GM21723 (cell line): ENCODE results near the gene SLC35B3.
"Not testable (repeated sequence)": the region's sequence is repeated elsewhere in the genome, so short reads cannot be mapped to it uniquely, and the experiment has no call there.

Experiments
- ATAC-seq: cut with Tn5 transposase; IDR thresholded peaks from one replicate; pipeline ENCODE4 v1.9.1; 2021; ENCODE audit warnings: mild to moderate bottlenecking, moderate library complexity; ENCODE audit not compliant: unreplicated experiment

Gene SLC35B3

DNA sequence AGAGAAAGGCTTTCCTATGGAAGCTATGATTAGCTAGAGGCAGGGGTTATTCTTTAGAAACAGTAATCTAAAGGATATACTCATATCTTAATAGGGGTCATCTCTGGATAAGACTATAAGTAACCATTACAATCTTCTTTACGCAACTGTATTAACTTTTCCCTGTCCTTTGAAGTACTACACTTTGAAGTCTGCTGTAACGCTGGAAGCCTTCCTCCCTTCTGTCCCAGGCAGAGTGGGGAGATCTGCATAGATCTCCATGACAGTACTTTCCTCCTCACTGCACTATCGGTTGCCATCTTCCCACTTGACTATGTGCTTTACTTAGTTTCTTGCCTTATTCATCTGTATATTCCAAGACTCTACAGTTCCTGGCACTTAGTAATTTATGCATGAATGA, 20.1 kb downstream of the SLC35B3 start:
- no peak for ATAC-seq

- ATAC-seq, result no peak
These were observed 20.5 kb downstream of the SLC35B3 start for GRCh38 chr6:8414844-8415243.

DNA sequence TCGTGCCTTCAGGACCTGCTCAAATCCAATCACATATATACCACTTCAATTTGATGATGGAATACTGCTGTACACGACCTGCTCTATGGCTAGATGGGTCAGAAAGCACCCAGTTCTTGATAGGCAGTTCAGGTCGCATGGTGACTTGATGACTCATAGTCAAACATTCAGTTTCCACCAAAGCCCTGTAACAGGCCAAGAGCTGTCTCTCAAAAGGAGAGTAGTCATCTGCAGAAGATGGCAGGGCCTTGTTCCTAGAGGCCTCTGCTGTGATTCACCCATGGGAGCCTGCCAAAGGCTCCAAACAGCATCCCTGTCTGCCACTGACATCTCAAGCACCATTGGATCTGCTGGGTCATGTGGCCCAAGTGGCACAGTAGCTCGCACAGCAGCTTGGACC, 29.4 kb downstream of the SLC35B3 start:
- not testable (repeated sequence) for ATAC-seq

DNA sequence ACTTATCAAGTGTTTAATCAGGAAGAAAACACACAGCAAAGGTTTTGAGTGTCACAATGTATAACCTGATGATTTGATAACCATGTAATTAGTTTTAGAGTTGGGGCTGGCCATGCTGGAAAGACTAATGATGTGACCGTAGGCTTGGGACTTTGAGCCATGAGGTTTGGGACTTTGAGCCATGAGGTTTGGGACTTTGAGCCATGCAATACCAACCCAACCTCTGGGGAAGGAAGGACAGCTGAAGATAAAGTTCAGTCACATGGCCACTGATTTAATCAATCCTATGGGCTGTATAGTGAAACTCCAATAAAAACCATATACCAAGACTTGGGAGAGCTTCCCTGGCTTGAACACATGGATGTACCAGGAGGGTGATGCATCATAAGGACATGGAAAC, 32.8 kb downstream of the SLC35B3 start:
- ATAC-seq, result no peak

DNA sequence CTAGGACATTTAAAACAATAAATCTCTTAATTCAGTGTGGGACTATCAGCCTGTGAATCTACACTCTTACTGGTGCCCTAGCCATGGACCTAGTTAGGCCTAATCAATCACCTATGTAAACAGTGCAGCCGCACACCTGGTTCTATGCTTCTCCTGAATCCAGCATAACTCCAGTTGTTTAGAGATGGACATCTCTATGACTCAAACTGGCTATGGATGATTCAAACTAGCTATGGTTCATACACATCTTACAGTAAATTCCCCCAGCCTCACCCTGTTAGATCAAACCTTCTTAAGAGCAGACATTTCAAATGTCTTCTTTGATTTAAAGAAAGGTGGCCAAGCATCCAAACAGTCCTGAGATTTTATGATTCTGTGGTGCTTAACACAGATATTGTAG, 34.7 kb downstream of the SLC35B3 start:
- ATAC-seq, result no peak

DNA sequence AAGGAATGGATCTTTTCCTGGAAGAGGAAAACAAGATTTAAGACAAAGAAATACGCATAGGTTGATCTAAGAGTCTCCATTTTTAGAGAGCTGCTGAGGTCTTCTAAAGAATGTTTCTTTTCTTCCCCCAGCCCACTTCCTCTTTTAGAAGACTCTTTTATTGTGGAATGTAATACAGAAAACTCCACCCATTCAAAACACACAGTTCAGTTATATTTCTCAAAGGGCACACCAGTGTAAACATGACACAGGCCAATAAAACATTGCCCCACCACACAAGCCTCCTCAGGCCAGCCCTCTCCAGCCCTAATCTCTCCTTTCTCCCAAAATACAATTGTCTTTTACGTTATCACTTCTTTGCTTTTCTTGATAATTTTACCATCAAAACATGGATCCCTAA, 42.8 kb downstream of the SLC35B3 start:
- no peak for ATAC-seq

DNA sequence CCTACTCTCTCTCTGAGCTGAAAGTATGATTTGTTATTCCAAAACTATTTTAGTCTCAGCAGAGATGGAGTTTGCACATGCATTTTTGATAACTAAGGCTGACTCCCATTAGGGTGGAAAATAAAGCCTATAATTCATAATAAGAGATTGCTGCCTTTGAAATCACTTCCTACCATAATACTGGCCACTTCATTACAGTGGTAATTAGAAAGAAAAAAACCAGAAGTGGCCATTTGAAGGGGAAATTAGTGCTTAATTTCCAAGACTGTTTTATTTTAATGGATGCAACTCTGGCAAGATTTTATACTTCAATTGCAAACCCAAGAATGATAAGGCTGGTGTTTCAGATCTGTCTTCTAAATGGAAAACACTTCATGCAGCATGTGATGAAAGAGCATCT, 43.4 kb downstream of the SLC35B3 start:
- ATAC-seq, result no peak

- ATAC-seq, result no peak
These were observed 46.1 kb downstream of the SLC35B3 start for GRCh38 chr6:8389036-8389818.

DNA sequence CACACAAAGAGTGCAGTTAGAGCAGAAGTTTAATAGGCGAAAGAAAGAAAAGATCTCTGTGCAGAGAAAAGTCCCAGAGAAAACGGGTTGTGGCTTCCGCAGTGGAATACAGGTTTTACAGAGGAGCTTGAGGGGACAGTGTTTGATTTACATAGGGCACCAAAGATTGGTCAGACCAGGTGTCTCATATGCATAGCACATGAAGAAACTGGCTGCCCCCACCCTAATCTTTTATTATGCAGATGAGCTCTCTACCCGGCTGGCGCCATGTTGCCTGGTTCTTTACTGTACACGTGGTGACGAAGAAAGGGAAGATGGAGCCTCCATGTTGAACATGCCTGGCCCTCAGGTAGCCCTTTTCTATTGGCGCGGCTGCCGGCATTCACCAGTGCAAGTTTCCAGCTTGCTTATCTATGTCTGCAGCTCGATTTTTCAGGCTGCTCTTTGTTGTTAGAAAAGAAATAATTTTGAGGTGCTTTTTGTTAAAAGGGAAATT, 47.4 kb downstream of the SLC35B3 start:
- no peak for ATAC-seq

- no peak for ATAC-seq
These were observed 51.8 kb downstream of the SLC35B3 start for GRCh38 chr6:8383584-8383983.

GRCh38 chr6:8382434-8382833, 52.9 kb downstream of the SLC35B3 start:
- ATAC-seq, result no peak

- no peak for ATAC-seq
These were observed 59.4 kb downstream of the SLC35B3 start for GRCh38 chr6:8375916-8376315.
